Measurements from ENCODE around the gene MEMO1.

Gene MEMO1

GRCh38 chr2:31943636-31944225 is 67.1 kb downstream of the MEMO1 start:
- no peak for ATAC-seq
- TF ChIP-seq CSDC2 (CRISPR knock-in tag; IDR thresholded peaks at IDR 0.05) (no peak), POU6F1 (CRISPR knock-in tag; IDR thresholded peaks at IDR 0.05; ENCODE audit: borderline replicate concordance, low read depth) (no peak), PPARA (CRISPR knock-in tag; IDR thresholded peaks at IDR 0.05; ENCODE audit: borderline replicate concordance) (no peak), ISL1 (CRISPR knock-in tag; IDR thresholded peaks at IDR 0.05) (no peak), OSR1 (CRISPR knock-in tag; IDR thresholded peaks at IDR 0.05) (no peak), ESRRG (CRISPR knock-in tag; IDR thresholded peaks at IDR 0.05) (no peak), CSRNP3 (CRISPR knock-in tag; IDR thresholded peaks at IDR 0.05) (no peak), ZFP3 (CRISPR knock-in tag; IDR thresholded peaks at IDR 0.05) (no peak), ZNF70 (CRISPR knock-in tag; IDR thresholded peaks at IDR 0.05) (no peak), ARNTL (CRISPR knock-in tag; IDR thresholded peaks at IDR 0.05; ENCODE audit: borderline replicate concordance, low read depth) (no peak)

GRCh38 chr2:31940920-31941319 is 69.9 kb downstream of the MEMO1 start:
- TF ChIP-seq TSHZ2 (CRISPR knock-in tag; IDR thresholded peaks at IDR 0.05), result no peak
- TF ChIP-seq ZC3H10 (CRISPR knock-in tag; IDR thresholded peaks at IDR 0.05), result no peak
- TF ChIP-seq ZFP3 (CRISPR knock-in tag; IDR thresholded peaks at IDR 0.05), result no peak
- no peak for TF ChIP-seq PPARA (CRISPR knock-in tag; IDR thresholded peaks at IDR 0.05; ENCODE audit: borderline replicate concordance)
- ATAC-seq, result no peak

GRCh38 chr2:31937741-31938140 is 73.1 kb downstream of the MEMO1 start:
- ATAC-seq, result peak; percentile 97
- TF ChIP-seq ISL1 (CRISPR knock-in tag; IDR thresholded peaks at IDR 0.05) (peak; percentile 82), ESRRG (CRISPR knock-in tag; IDR thresholded peaks at IDR 0.05) (peak; percentile 48; the same call in 1 of the 2 replicates), SNAI2 (CRISPR knock-in tag; IDR thresholded peaks at IDR 0.05) (no peak), CREB5 (CRISPR knock-in tag; IDR thresholded peaks at IDR 0.05; ENCODE audit: low read depth) (0 out of 2 replicates have a peak, but pooled peaks have one; percentile 70)

- no peak for ATAC-seq
- no peak for TF ChIP-seq ZC3H10 (CRISPR knock-in tag; IDR thresholded peaks at IDR 0.05)
- no peak for TF ChIP-seq TOX (CRISPR knock-in tag; IDR thresholded peaks at IDR 0.05; ENCODE audit: borderline replicate concordance)
- no peak for TF ChIP-seq ZFP30 (CRISPR knock-in tag; IDR thresholded peaks at IDR 0.05)
- no peak for TF ChIP-seq PATZ1 (CRISPR knock-in tag; IDR thresholded peaks at IDR 0.05; ENCODE audit: borderline replicate concordance)
- no peak for TF ChIP-seq ARNTL (CRISPR knock-in tag; IDR thresholded peaks at IDR 0.05; ENCODE audit: borderline replicate concordance, low read depth)
- no peak for TF ChIP-seq PPARA (CRISPR knock-in tag; IDR thresholded peaks at IDR 0.05; ENCODE audit: borderline replicate concordance)
- TF ChIP-seq GLIS3 (CRISPR knock-in tag; IDR thresholded peaks at IDR 0.05), result no peak
- no peak for TF ChIP-seq TSHZ2 (CRISPR knock-in tag; IDR thresholded peaks at IDR 0.05)
- TF ChIP-seq BACH2 (CRISPR knock-in tag; IDR thresholded peaks at IDR 0.05; ENCODE audit: borderline replicate concordance), result no peak
Measured at GRCh38 chr2:31935370-31935769, 75.4 kb downstream of the MEMO1 start.
